ENCODE data around the gene SLC46A2.

SLC46A2 gene

DNA sequence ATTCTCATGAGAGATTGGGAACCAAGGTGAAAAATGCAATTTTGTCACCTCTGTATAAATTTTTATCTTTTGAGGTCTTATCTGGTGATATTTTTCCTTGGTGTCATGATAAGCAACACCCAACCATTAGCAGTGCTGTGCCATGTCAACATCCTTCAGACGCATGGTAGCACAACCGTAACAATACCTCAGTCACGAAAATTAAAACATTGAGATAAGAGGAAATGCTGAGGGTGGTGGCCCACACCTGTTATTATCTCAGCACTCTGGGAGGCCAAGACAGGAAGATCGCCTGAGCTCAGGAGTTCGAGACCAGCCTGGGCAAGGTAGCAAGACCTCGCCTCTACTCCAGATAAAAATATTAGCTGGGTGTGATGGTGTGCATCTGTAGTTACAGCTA lies 32.7 kb downstream of the SLC46A2 start:
- DNase-seq = no peak

DNA sequence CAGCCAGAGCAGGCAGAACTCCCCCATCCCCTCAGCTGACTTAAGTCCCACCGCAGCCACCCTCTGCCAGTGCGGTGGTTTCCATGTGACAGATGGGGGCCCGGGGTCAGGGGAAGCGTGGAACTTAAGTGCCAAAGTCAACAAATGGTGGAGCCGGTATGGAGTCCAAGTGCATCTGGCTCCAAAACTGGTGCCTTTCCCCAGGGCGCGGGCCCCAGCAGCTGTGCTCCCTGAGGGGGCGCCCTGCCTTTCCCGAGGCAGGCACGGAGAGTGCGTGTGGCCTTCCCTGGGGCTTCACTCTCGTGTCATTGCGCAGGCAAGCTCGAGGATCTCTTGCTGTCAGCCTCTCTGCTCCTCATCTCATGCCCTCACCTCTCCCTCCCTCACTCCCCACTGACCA lies 33.8 kb downstream of the SLC46A2 start:
- no peak for DNase-seq

DNA sequence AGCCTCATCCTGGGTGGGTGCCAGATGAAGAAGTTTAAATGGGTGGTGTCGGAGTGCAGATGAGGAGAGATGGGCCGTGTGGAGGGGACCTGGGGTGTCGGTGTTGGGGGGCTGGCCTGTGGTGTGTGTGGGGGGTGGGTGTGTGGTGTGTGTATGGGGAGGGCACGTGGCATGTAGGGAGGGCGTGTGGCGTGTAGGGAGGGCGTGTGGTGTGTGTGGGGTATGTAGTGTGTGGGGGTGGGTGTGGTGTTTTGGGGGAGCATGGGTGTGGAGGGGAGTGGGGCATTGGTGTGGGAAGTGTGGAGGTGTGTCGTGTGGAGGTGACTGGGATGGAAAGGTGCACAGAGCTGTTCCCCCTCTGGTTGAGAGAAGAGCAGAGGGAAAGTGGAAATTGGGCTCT lies 34.5 kb downstream of the SLC46A2 start:
- DNase-seq = no peak

DNA sequence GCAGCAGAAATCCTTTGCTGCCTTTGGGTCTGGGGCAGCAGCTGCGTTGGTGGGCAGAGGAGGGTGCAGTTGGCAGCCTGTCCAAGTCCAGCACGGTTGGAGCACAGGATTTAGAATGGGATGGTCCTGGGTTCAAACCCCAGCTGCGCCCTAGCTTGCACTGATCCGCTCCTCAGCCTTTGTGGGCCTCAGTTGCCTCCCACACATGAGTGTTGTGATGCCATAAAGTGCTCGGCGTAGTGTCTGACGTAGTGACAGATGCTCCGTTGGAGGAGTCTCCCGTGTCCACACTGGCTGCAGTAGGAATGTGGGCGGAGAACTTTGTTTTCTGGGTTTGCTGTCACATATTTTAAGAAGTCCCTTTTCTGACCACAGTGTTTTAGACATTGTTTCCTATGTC lies 36.0 kb downstream of the SLC46A2 start:
- DNase-seq = no peak

DNA sequence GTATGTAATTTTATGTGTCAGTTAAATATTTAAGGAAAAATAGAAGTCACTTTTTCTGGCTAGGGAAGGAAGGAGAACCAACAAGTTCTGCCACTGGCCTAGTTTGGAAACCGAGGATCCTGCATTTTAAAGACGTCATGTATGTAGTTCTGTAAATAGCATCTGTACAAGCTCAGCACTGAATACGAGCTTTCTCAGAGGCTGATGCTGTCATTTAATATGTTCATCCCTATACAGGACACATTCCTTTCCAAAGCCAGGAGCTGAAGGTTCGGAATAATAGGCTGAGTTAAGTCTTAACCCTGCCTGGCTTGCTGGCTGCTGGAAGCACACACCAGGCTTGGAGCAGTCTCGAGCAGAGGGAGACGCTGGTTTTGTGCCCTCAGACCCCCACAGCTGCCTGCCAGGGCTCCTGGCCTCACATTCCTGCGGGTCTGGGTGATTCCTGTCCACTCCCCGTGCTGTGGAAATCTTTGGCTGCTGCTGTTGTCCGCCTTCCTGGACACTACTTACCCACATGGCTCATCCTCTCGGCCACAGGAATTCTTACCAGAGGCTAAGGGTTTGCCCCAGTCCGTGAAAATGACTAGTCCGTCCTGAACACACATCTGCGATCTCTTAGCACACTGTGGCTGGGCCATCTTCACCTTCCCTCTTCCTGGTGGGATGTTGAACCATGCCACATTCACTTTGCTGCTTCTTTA lies 36.6 kb downstream of the SLC46A2 start:
- no peak for DNase-seq

DNA sequence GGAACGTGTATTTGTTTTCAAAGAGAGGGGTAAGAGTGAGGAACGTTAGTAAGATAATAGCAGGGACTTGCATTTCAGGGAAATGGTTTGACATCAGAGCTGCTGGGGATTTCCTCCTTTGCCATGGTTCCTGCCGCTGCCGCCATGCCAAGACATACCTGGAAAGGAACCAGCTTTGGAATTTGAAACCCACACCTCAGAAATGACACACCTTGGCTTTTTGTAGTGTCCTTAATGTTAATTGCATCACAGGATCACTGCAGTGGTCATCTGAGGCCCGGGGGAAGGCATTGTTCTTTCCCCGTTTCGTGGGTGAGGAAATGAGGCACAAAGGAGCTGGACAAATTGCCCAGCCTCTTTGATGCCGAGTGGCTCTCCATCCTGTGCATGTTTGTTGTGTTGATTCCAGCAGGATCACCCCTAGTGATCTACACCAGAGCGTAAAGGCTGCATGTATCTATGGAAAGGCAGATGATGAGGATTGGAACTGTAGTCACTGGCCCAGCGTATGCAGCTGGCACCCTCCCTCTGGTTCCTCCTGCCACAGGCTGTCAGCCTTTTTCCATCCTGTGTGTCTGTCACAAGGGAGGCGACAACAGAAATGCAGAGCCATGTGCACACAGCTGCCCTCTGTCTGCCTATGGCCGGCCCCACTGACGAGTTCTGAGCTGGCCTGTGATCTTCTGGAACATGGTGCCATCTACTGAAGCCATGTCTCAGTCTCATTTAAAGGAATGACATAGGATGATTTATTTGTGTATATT lies 37.8 kb downstream of the SLC46A2 start:
- peak in 2 of 4 experiments; percentile 35 to 40 for DNase-seq

DNA sequence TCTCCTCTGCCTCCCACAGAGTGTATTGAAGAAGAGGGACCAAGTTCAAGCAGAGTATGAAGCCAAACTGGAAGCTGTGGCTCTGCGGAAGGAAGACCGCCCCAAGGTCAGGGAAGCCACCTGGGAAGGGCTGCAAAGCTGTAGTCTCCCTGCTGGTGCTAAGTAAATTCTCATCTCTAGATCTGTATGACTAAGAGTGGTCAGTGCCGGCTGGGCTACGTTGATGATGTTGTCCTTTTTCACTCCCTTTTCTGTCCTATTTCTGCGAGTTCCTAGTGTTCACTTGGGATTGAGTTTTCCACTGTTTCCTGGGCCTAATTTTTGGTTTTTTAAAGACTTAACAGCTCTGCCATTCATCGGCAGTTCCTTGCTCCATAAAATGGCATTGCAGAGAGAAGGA lies 39.8 kb downstream of the SLC46A2 start:
- no peak for DNase-seq

DNA sequence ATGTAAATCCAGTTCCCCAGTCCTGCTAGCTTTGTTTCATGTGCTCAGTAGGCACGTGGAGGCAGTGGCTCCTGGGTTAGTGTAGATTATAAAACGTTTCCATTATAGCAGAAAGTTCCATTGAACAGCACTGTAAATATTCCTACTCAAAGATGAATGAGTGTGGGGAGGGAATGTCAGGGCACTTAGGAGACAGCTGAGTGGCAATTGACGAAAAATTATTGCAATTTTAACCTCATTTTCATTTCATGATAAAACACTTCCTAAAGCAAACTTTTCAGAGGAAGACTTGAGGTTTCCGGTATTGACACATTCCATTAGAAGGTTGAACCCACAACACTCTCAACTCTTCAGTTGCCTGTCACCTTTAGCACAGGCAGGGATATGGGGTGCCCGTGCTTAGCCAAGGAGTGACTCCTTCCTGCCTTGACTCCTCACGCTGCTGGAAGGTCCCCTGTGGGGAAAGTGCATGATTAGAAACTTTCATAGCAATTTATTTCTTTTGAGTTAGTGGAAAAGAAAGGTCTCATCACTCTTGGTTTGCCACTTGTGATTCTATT lies 41.2 kb downstream of the SLC46A2 start:
- DNase-seq = peak in 2 of 4 experiments; percentile 20 to 26

DNA sequence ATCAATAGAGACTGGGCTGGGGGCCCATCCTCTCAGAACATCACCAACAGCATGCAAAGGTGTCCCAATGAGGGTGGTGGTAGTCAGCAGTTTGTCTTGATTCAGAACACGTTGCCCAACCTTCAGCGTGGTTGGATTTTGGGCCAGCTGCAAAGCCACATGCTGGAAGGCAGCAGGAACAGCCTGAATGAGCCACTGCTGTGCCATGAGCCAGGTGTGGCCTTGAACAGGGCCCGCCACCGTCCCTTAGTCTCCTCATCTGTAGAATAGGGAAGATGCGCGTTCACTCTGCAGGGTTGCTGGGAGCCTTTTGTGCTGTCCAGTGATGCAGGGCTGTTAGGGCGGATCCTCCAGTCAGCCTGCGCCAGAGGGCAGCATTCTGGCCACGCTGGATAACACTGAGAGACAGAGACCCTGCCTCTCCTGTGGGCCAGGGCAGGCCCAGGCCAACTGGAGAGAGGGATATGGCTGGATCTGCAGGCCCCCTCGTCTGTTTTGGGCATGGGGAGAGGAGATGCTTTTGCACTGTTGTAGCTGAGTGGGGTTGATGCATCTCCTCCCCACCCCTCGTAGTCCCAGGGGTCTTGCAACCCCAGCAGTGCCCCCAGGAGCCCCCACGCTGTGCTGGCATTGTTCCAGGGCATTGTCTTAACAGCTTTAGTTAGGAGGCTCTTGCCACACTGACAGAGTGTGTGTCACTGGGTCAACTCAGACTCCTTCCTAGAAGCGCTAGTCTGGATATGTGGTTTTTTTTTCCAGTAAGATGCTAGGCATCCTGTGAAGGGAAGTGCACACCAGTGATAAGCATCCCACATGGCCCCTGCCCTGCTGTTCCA lies 42.1 kb downstream of the SLC46A2 start:
- DNase-seq = no peak

DNA sequence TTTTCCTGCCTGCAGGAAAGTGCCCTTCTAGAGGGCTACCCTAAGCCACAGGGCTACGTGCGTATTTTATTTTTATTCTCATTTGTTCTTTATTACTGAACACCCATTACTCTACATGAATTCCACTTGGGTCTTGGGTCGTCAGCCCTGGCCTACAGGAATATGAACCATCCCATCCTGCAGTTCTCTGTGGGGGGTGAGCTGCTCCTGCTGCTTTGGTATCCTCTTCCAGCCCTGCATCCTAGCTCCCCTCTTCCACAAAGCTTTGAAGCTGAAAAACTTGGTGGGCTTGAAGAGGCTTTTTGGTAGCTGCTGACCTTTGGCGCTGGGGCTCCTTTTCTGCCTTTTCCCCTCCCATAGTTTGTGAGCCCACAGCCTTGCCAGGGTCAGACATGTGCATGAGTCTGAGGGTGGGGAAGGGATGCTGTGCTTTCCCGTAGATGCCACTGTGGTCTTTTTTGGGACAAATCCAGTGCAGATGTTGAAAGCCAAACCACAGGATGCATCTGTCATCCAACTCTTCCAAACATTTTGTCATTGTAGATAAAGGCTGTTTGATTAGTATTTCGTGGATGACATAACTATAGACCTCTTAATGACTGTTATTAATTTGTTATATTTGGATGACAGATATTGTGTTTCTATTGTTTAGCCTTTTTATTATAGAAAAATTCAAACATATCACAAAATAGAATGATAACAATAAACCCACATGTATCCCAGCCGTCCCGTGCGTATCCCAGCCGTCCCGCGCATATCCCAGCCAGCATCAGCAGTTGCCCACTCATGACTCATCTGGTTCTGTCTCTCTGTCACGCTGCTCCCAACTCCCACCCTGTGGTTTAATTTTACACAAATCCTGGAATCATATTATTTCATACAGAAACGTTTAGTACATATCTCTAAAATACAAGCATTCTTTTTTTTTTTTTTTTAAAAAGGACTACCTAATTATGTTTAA lies 43.9 kb downstream of the SLC46A2 start:
- no peak for DNase-seq

DNA sequence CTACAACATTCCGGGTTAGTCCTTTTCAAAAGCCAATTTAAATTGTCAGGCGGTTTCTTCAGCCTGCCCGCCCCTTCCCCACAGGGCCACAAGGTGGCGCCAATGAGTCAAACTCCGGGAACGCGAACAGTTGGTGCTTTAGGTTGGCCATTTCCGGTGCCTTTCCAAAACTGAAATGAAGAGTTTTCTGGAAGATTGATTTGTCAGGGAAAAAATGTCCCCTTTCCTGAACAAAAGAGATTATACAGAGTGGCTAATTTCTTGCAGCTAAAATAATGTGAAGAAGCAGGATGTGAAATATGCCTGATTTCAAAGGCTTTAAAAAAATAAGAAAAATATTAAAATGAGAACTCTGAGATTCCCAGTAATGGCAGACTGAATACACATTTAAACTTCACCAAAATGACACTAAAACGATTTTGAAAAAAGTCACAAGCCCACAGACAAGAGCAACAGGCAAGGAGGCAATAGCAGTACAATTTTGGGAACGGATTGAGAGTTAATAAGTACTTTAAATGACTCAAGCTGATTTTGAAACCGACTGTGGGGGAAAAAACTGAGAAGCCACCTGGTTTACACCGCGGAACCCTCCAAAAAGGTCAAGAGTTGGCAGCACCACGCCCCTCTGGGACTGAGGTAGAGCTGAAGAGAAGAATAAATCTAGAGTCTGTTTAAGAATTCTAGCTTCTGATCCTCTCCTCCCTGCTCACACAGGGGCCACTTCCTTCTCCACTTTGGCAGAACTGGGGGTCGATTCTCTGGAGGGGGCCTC lies 45.7 kb downstream of the SLC46A2 start:
- DNase-seq = peak; percentile 80 to 90 (median 88)

DNA sequence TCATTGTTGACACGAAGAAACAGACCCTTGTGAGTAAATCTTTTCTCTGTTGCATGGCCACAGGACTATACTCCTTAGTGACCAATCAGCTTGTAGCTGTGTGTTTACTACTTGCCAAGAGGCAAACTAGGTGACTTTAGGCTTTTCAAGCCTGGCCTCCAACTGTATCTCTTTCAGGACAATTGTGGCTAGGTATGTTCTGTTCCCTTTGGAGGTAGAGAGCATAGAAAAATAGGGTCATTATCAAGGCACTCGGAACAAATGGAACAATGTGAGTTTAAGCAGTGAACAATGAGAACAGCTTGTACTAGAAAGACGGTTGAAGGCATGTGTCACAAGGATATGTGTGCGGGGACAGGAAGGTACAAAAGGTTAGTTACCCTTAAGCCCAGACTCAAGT lies 48.1 kb downstream of the SLC46A2 start:
- no peak for DNase-seq

DNA sequence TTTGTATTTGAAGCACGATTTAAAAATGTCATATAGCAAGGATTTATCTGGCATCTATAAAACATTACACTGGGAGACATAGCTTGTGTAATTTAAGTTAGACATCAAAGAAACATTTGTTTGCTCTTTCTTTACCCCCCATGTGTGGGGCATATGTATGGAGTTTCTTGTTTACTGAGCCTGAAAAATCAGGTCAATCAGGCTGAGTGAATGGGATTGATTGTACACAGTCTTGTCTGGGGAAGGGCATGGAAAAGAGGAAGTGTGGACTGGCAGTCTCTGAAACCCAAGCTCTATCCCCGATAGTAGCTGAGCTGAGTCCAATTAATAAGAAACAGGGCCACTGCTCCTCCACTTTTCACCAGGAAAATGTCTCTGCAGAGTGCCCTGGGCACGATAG lies 49.4 kb downstream of the SLC46A2 start:
- DNase-seq = peak; percentile 27 to 59 (median 46)

DNA sequence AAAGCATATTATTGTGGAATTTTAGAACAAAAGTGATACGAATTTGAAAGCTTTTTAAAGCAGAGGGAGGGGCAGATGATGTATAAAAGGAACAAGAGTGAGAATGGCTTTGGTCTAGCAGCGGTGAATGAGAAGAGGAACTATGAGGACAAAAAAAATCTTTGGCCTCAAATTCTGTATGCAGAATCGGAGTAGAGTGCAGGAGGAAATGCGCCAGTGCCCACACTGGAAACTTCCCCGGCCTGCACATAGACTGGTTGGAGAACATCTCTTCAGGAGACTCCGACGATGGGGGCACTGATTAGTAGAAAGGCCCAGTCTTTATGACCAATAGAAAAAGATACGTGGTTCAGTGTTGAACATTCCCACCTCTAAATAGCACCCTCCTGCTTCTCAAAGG lies 51.3 kb downstream of the SLC46A2 start:
- peak; percentile 69 to 83 (median 79) for DNase-seq

DNA sequence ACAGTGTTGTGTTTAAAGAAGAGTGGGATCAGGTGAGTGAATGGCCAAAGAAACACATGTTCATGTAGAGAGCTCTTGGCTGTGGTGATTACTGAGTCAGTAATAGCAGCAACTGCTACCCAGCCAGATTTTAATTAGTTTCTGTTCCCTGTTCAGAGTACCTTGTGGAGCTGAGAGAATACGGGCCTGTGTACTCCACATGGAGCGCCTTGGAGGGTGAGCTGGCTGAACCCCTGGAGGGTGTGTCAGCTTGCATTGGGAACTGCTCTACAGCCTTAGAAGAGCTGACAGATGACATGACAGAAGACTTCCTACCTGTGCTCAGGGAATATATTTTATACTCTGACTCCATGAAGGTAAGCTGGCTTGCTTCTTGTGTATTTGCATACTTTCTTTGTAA lies 52.3 kb downstream of the SLC46A2 start:
- DNase-seq = no peak

DNA sequence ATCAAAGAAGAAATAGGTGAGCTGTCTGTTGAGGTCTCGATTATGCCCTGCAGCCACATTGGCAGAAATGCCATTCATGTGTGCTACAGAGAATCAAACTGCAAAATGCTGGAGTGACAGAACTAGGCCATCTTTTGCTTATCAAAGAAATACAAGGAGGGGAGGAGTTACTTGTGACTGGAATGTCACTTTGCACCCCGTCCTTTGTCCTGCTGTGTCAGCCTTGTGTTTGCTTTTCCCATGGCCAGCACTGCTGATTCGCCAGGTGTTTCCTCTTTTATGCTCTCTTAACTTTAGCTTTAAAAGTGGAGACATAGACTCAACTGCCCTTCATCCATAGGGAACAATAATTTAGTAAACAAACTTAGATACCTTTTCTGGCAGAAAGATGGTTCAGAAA lies 54.3 kb downstream of the SLC46A2 start:
- DNase-seq = no peak

DNA sequence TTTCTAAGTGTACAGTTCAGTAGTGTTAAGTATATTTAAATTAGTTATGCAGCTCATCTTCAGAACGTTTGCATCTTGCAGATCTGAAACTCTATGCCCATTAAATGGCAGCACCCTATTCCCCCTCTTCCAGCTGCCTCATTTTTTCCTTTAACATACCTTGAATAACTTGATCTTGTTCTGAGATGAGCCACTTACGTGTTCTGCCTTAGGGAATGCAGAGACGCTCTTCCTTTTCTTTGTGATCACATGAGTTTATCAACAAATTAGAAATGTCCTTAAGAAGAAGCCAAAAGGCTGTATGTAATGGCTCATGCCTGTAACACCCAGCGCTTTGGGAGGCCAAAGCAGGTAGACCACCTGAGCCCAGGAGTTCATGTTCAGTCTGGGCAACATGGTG lies 57.6 kb downstream of the SLC46A2 start:
- DNase-seq = no peak

DNA sequence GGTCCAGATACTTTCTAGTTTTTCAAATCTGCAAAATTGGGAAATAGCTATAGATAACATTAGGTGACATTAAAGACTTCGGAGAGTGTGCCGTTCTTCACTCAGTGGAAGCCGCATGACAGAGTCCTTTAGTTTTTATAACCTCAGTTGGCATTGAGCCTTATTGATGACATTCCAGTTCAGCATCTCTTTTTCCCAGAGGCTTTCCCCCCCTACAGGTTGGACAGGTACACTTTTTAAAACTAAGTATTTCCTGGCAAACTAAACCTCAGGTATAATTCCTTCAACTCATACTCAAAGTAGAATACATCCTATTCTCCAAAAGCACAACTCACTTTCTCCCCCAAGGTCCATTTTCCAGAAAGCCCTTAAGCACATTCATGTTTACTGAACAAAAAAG lies 58.7 kb downstream of the SLC46A2 start:
- DNase-seq = no peak

DNA sequence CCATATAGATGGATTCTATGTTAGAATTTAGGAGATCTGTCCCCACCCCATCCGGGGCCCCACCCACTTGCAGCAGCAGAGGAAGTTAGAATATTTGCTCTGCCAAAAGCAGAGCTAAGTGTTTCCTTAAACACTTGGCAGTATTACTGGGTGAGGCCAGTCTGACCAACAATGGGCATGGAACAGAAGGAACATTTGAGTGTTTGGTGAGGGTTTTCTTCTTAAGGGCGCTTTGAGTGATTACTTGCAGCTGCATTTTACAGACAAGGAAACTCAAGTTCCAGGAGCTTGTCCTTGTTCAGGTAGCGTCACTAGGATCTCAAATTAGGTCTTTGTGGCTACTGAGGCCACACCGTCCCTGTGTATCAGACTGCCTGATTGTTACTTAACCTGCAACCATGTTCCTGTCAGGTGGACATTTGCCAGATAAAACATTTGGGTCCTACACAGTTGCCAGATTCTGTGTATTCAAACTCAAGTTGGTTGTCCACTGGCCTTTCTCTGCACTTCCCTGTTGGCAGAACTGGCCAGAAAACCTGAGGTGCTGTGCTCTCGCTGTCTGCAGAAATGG lies 59.3 kb downstream of the SLC46A2 start:
- DNase-seq = peak; percentile 66 to 79 (median 76)
